AG04450 (cell line): ENCODE measurements around the gene ELP6. TPM values are rescaled to one million over a fixed set of nuclear protein-coding genes. Genes with fewer than 3 reads are reported as not detected.
"Not testable (repeated sequence)": the region's sequence is repeated elsewhere in the genome, so short reads cannot be mapped to it uniquely, and the experiment has no call there.

Experiments used
- CTCF ChIA-PET: fragments of 300-600, 350-600 bp; formaldehyde crosslinking; extraction: SDS; loops from one replicate; lab custom pipeline; 2022; ENCODE audit warnings: antibody characterized with exemption, inconsistent platforms; lab: Charles Lee
- POLR2A ChIA-PET: fragments of 350-600 bp; formaldehyde crosslinking; extraction: SDS; loops from one replicate; lab custom pipeline; 2021; ENCODE audit warnings: antibody characterized with exemption, inconsistent platforms; lab: Yijun Ruan, JAX
- DNase-seq: peaks from one replicate; pipeline ENCODE4 v3.0.0-alpha.2; 2011; ENCODE audit warnings: low read depth, low spot score
- H3K27ac ChIP-seq: one replicate; pipeline ENCODE4 v1.5.1; 2012; ENCODE audit warnings: low read depth, low read length, control low read depth
- H3K27me3 ChIP-seq: one replicate; pipeline ENCODE4 v1.6.0; 2012; ENCODE audit warnings: low read length; ENCODE audit not compliant: control insufficient read depth, insufficient read depth
- H3K4me3 ChIP-seq: 2 replicates; pipeline ENCODE4 v1.5.1; 2011; ENCODE audit warnings: mild to moderate bottlenecking, low read depth, low read length, control low read depth
- H3K9me3 ChIP-seq: 2 replicates; pipeline ENCODE4 v1.5.1; 2012; ENCODE audit warnings: low read length; ENCODE audit not compliant: control insufficient read depth, insufficient read depth
- CTCF ChIP-seq: IDR thresholded peaks from 2 replicates; pipeline ENCODE4 v1.5.1; 2011; ENCODE audit warnings: low read depth, low read length, control low read depth, inconsistent platforms
- polyA plus RNA-seq: library from polyadenylated mRNA; depleted of rRNA; stranded (reverse); fragments of >200 nt; gene quantifications from 2 replicates; pipeline ENCODE4 v1.2.3, GENCODE V29; 2011

The ELP6 gene
- polyA plus RNA-seq, 1 experiment: 40.0 TPM

GRCh38 chr3:47475029-47475569 lies 38.4 kb downstream of the ELP6 start:
- Histone ChIP-seq H3K27ac (peak overlapping the region; percentile 61), H3K9me3 (no peaks in the 10 kb centered on the region), H3K4me3 (peak overlapping the region; percentile 87), H3K27me3 (no peaks in the 10 kb centered on the region)
- no peak for DNase-seq
- no peak for TF ChIP-seq CTCF
- ChIA-PET CTCF (interaction anchor here (0.6 to 3.0 kb wide), 2 partner anchors 54 to 236 kb away, joined by 4 to 31 read pairs; no protein-coding TSS in a partner anchor), POLR2A (interaction anchor here (0.7 to 1.6 kb wide), 3 partner anchors 19 to 53 kb away, joined by 3 to 5 read pairs (median 3); no protein-coding TSS in a partner anchor)

DNA sequence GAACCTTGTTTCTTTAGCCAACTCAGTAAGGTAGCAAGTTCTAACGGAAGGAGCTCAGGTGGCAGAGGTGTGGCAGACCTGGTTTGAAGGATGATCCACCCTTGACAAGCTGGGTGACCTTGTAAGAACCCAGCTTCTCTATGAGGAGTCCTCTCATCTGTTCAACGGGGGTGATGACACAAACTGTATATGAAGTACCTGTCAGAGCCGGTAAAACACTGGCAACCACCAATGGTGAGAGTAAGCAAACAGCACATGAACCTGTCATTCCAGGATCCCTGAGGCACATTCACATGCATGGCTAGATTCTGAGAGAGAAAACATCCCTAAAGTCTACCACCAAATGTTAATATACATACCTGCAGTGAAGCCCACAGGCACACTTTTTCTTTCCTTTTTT lies 40.1 kb downstream of the ELP6 start:
- no peak overlapping the region for H3K27ac ChIP-seq
- H3K27me3 ChIP-seq: no peaks in the 10 kb centered on the region
- no peak for TF ChIP-seq CTCF
- CTCF ChIA-PET: interaction anchor here (1.9 kb wide), 1 partner anchor 52 kb away, joined by 7 read pairs; no protein-coding TSS in a partner anchor
- H3K9me3 ChIP-seq: no peaks in the 10 kb centered on the region
- POLR2A ChIA-PET: interaction anchor here (0.6 to 0.7 kb wide), 2 partner anchors 27 to 80 kb away, joined by 3 to 7 read pairs; no protein-coding TSS in a partner anchor
- no peak for DNase-seq
- no peak overlapping the region for H3K4me3 ChIP-seq

DNA sequence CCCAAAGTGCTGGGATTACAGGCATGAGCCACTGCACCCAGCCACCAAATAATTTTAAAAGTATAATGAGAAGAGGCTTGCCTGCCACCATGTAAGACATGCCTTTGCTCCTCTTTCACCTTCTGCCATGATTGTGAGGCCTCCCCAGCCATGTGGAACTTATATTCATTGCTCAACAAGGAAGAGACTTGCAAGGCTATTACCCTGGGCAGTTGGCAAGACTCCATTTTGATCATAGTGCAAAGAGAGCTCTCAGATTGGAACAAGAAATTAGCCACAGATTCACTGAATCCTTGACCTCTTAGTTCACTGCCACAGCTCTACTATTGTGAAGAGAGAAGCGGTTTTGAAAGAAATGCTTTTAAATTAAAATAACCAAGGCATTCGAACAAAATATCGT lies 43.9 kb downstream of the ELP6 start:
- ChIA-PET CTCF (interaction anchor here (2.5 kb wide), 1 partner anchor 48 kb away, joined by 7 read pairs; no protein-coding TSS in a partner anchor), POLR2A (no interaction called here)
- H3K9me3 ChIP-seq: no peaks in the 10 kb centered on the region
- no peaks in the 10 kb centered on the region for H3K27me3 ChIP-seq
- H3K27ac ChIP-seq: no peak overlapping the region
- no peak for TF ChIP-seq CTCF
- no peak overlapping the region for H3K4me3 ChIP-seq
- DNase-seq: no peak

DNA sequence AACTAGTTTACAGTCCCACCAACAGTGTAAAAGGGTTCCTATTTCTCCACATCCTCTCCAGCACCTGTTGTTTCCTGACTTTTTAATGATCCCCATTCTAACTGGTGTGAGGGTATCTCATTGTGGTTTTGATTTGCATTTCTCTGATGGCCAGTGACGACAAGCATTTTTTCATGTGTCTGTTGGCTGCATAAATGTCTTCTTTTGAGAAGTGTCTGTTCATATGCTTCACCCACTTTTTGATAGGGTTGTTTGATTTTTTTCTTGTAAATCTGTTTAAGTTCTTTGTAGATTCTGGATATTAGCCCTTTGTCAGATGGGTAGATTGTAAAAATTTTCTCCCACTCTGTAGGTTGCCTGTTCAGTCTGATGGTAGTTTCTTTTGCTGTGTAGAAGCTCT lies 45.2 kb downstream of the ELP6 start:
- DNase-seq, H3K4me3 ChIP-seq, POLR2A ChIA-PET, H3K27me3 ChIP-seq, CTCF ChIA-PET, H3K9me3 ChIP-seq, H3K27ac ChIP-seq: not testable (repeated sequence)

DNA sequence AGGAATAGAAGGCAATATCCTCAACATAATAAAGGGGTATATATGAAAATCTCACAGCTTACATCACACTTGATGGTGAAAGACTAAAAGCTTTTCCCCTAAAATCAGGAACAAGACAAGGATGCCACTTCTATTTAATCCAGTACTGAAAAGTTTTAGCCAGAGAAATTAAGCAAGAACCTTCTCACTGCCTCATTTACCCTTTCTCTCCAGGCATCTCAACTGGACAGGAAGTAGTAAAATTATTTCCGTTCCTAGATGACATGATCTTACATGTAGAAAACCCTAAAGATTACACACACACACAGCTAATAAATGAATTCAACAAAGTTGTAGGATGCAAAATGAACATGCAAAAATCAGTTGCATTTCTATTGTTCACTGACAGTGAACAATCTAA lies 48.9 kb downstream of the ELP6 start:
- H3K4me3 ChIP-seq: no peak overlapping the region
- DNase-seq: no peak
- POLR2A ChIA-PET: no interaction called here
- TF ChIP-seq CTCF: no peak
- peaks cover 4% of the 10 kb centered on the region; the same call in 1 of the 2 replicates for H3K9me3 ChIP-seq
- no peaks in the 10 kb centered on the region for H3K27me3 ChIP-seq
- CTCF ChIA-PET: no interaction called here
- no peak overlapping the region for H3K27ac ChIP-seq

DNA sequence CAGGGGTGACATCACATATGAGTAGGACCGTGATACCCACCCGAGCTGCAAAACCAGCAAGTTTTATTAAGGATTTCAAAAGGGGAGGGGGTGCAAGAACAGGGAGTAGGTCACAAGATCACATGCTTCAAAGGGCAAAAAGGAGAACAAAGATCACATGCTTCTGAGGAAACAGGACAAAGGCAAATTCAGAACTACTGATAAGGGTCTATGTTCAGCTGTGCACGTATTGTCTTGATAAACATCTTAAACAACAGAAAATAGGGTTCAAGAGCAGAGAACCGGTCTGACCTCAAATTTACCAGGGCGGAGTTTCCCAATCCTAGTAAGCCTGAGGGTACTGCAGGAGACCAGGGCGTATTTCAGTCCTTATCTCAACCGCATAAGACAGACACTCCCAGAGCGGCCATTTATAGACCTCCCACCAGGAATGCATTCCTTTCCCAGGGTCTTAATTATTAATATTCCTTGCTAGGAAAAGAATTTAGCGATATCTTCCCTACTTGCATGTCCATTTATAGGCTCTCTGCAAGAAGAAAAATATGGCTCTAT lies 53.9 kb downstream of the ELP6 start:
- CTCF ChIA-PET: interaction anchor here (0.9 to 1.3 kb wide), 2 partner anchors 17 to 38 kb away, joined by 3 read pairs; no protein-coding TSS in a partner anchor
- POLR2A ChIA-PET, H3K27ac ChIP-seq, DNase-seq, H3K27me3 ChIP-seq, H3K9me3 ChIP-seq, H3K4me3 ChIP-seq: not testable (repeated sequence)
